GM12878 (cell line): Measurements from ENCODE around the gene LUZP2. TPM values are rescaled to one million over a fixed set of nuclear protein-coding genes. Genes with fewer than 3 reads are reported as not detected.

Experiments used
- ATAC-seq: fragments of 200-7000 bp; cut with Tn5 transposase; 3 replicates; pipeline ENCODE4 v1.9.1; 2020; ENCODE audit warnings: mild to moderate bottlenecking, moderate library complexity
- BruUV-seq: library from RNA; stranded (reverse); fragments of 400-500 nt; replicated peaks from 2 replicates; lab custom pipeline; 2021; lab: Mats Ljungman, UMichigan
- CTCF ChIA-PET: fragments of 300-600 bp; sonication (Branson Sonifier 250); formaldehyde crosslinking; extraction: SDS; loops from one replicate; lab custom pipeline; 2021; ENCODE audit warnings: inconsistent platforms; lab: Yijun Ruan, JAX
- POLR2A ChIA-PET: fragments of 350-600 bp; formaldehyde crosslinking; extraction: SDS; loops from one replicate; lab custom pipeline; 2021; ENCODE audit warnings: inconsistent platforms; lab: Charles Lee
- RAD21 ChIA-PET: fragments of 300-600 bp; sonication (Branson Sonifier 250); formaldehyde crosslinking; loops from one replicate; lab custom pipeline; 2023; ENCODE audit warnings: antibody characterized with exemption; ENCODE audit not compliant: unreplicated experiment; lab: Charles Lee
- SMC1A ChIA-PET: fragments of 300-600 bp; sonication (Branson Sonifier 250); formaldehyde crosslinking; loops from one replicate; lab custom pipeline; 2023; ENCODE audit not compliant: unreplicated experiment, uncharacterized antibody; lab: Charles Lee
- DNase-seq: peaks from one replicate; pipeline ENCODE4 v3.0.0-alpha.2; 2011; ENCODE audit warnings: low read depth, low spot score
- FAIRE-seq: peaks from 3 replicates; lab custom pipeline; 2011; peaks lifted over from hg19 to GRCh38; lab: Jason Lieb, UNC
- H2AFZ ChIP-seq: 2 replicates; pipeline ENCODE4 v1.6.0; 2011; ENCODE audit warnings: low read depth, low read length, control low read depth; ENCODE audit not compliant: control insufficient read depth
- H3K27ac ChIP-seq: 2 replicates; pipeline ENCODE4 v1.5.1; 2011; ENCODE audit warnings: control low read depth; ENCODE audit not compliant: control insufficient read depth, insufficient read depth
- H3K27me3 ChIP-seq, 2 experiments: replicated peaks in 1 of 2; 2 replicates each; pipeline versions ENCODE4 v1.6.0 to v1.6.1; 2011; ENCODE audit warnings: low read length in 1 of 2; ENCODE audit not compliant: control insufficient read depth in 2 of 2, insufficient read depth in 2 of 2
- H3K36me3 ChIP-seq, 2 experiments: 2 replicates each; pipeline ENCODE4 v1.5.1; 2011; ENCODE audit warnings: low read length in 1 of 2; ENCODE audit not compliant: control insufficient read depth in 2 of 2, insufficient read depth in 2 of 2
- H3K4me1 ChIP-seq: 2 replicates; pipeline ENCODE4 v1.6.1; 2011; ENCODE audit warnings: mild to moderate bottlenecking, low read length, moderate library complexity, mixed read lengths; ENCODE audit not compliant: control insufficient read depth, insufficient read depth
- H3K4me2 ChIP-seq: 2 replicates; pipeline ENCODE4 v1.6.0; 2011; ENCODE audit warnings: control low read depth; ENCODE audit not compliant: control insufficient read depth, insufficient read depth
- H3K4me3 ChIP-seq: fragments of 200-600 bp; sonication (generic); 2 replicates; pipeline ENCODE4 v1.5.1; 2016
- H3K79me2 ChIP-seq: 2 replicates; pipeline ENCODE4 v1.6.0; 2011; ENCODE audit warnings: low read length; ENCODE audit not compliant: control insufficient read depth, insufficient read depth
- H3K9ac ChIP-seq: 2 replicates; pipeline ENCODE4 v1.8.0; 2011; ENCODE audit warnings: low read length, control low read depth, mixed read lengths; ENCODE audit not compliant: control insufficient read depth, insufficient read depth
- H3K9me3 ChIP-seq: replicated peaks from 3 replicates; pipeline ENCODE4 v1.5.1; 2011; ENCODE audit warnings: mild to moderate bottlenecking, low read length; ENCODE audit not compliant: control insufficient read depth, insufficient read depth
- H4K20me1 ChIP-seq: 2 replicates; pipeline ENCODE4 v1.6.0; 2011; ENCODE audit not compliant: control insufficient read depth, insufficient read depth
- CBX3 ChIP-seq: fragments of 200-600 bp; sonication (generic); IDR thresholded peaks from 2 replicates; pipeline ENCODE4 v1.6.1; 2016; ENCODE audit warnings: low read depth, borderline replicate concordance
- CHD4 ChIP-seq: fragments of 200-600 bp; sonication (generic); IDR thresholded peaks from 2 replicates; pipeline ENCODE4 v1.6.1; 2016; ENCODE audit warnings: mild to moderate bottlenecking
- EP300 ChIP-seq, 2 experiments: fragments of 150-350 bp in 1 of 2; IDR thresholded peaks; 2 replicates each; pipeline ENCODE4 v1.6.1; 2011 to 2012; ENCODE audit warnings: low read depth in 2 of 2, low read length in 2 of 2, borderline replicate concordance in 1 of 2, improper control_type of control experiment in 1 of 2, inconsistent platforms in 1 of 2; ENCODE audit not compliant: control insufficient read depth in 1 of 2
- ESRRA ChIP-seq: IDR thresholded peaks from 2 replicates; pipeline ENCODE4 v1.6.1; 2012; ENCODE audit warnings: mild to moderate bottlenecking, low read length, improper control_type of control experiment
- EZH2 ChIP-seq: IDR thresholded peaks from 2 replicates; pipeline ENCODE4 v1.6.1; 2012; ENCODE audit warnings: low read depth, mild to moderate bottlenecking, control low read depth, inconsistent platforms, low read length, borderline replicate concordance; ENCODE audit not compliant: control insufficient read depth
- GATAD2B ChIP-seq: fragments of 450-650 bp; conservative IDR thresholded peaks from 2 replicates; pipeline ENCODE4 v1.6.1; 2017; ENCODE audit warnings: low read depth, mild to moderate bottlenecking, moderate library complexity
- IRF4 ChIP-seq: IDR thresholded peaks from 2 replicates; pipeline ENCODE4 v1.6.1; 2011; ENCODE audit warnings: low read depth, low read length
- LARP7 ChIP-seq: fragments of 450-650 bp; IDR thresholded peaks from 2 replicates; pipeline ENCODE4 v1.6.1; 2017; ENCODE audit warnings: mild to moderate bottlenecking
- MYB ChIP-seq: fragments of 150-350 bp; IDR thresholded peaks from 2 replicates; pipeline ENCODE4 v1.6.1; 2014; ENCODE audit warnings: mild to moderate bottlenecking, low read depth, low read length, borderline replicate concordance
- PAX5 ChIP-seq: IDR thresholded peaks from 2 replicates; pipeline ENCODE4 v1.6.1; 2011; ENCODE audit warnings: low read depth, low read length, borderline replicate concordance
- PML ChIP-seq: IDR thresholded peaks from 2 replicates; pipeline ENCODE4 v1.6.1; 2012; ENCODE audit warnings: low read length, inconsistent platforms
- RAD21 ChIP-seq: IDR thresholded peaks from 2 replicates; pipeline ENCODE4 v1.6.1; 2011; ENCODE audit warnings: mild to moderate bottlenecking, low read depth, low read length, moderate library complexity; ENCODE audit not compliant: insufficient read depth
- SMAD1 ChIP-seq: fragments of 450-650 bp; IDR thresholded peaks from 2 replicates; pipeline ENCODE4 v1.6.1; 2018; ENCODE audit warnings: mild to moderate bottlenecking, low read depth; ENCODE audit not compliant: partially characterized antibody
- USF2 ChIP-seq: IDR thresholded peaks from 2 replicates; pipeline ENCODE4 v1.6.1; 2011; ENCODE audit warnings: low read depth, low read length, improper control_type of control experiment, borderline replicate concordance
- ZNF687 ChIP-seq: fragments of 450-650 bp; IDR thresholded peaks from 2 replicates; pipeline ENCODE4 v1.6.1; 2017; ENCODE audit warnings: mild to moderate bottlenecking, moderate library complexity
- WGBS: methylation state at CpG from one replicate; pipeline ENCODE4 v1.1.6; 2016; ENCODE audit warnings: low lambda C conversion rate; ENCODE audit not compliant: insufficient replicate concordance, insufficient coverage; ENCODE audit errors: missing lambda C conversion rate; 5-methylcytosine and 5-hydroxymethylcytosine counted together
- in situ Hi-C: fragments of 300-500 bp; cut with MboI; formaldehyde crosslinking; loops from 9 replicates; pipeline ENCODE4 v1.14.3; 2018; ENCODE audit warnings: mixed read lengths
- intact Hi-C: fragments of 100-400 bp; cut with micrococcal nuclease; formaldehyde crosslinking; loops from one replicate; pipeline ENCODE4 v1.14.2; 2022; ENCODE audit not compliant: unreplicated experiment
- polyA plus RNA-seq, 11 experiments: library from polyadenylated mRNA; depleted of rRNA in 4 of 11; unstranded in 6 of 11; stranded (reverse) in 5 of 11; fragments of >200 nt; fragmentation: Nextera tagmentation in 4 of 11; fragmentation: Illumina TruSeq in 1 of 11; extraction: Ambion mirVana in 4 of 11; extraction: Trizol in 1 of 11; gene quantifications; 1 replicate in 1 of 11; 2 replicates in 10 of 11; pipeline versions ENCODE4 v1.2.1 to v1.2.3, GENCODE V29; 2011 to 2016; ENCODE audit warnings: inconsistent platforms in 2 of 11, missing spikeins in 2 of 11, low read depth in 1 of 11
- total RNA-seq, 4 experiments: library from RNA; depleted of rRNA in 3 of 4; stranded (reverse); fragments of >200 nt in 3 of 4; fragmentation: Illumina TruSeq in 1 of 4; extraction: Trizol in 1 of 4; gene quantifications; 2 replicates each; pipeline versions ENCODE4 v1.2.1 to v1.2.3, GENCODE V29; 2013 to 2021

LUZP2 gene
- total and polyA plus RNA-seq, 10 of the 15 experiments (the other 5 are each of a cell fraction or from before 2014, with no cell fraction given) = not detected

DNA sequence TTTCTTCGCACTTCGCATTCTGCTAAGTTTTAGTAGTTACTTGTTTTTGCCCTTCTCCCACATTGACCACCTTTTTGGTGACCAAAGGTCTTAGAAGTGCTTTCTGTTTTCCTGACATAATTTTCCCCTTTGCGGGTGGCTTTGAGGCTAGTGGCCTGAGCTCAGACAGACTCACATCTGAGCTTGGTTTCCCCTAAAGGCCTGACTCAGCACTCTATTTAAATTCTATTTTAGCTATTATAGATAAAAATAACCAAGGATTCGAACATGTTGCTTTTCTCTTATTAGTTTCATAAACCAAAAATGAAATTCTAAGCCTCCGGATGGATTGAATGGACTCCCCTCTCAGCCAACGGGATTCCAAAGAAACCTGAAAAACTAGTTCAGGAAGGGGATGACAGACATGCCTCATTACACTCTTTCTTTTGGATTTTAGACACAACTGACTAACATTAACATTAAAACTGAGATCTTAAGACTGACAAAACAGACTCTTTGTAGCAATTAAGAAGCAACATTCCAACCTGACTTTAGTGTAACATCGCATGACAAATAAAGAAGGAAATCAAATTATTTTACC lies 258.5 kb downstream of the LUZP2 start:
- DNase-seq = no peak
- Histone ChIP-seq H2AFZ (no peak overlapping the region), H3K36me3 (no peaks in the 10 kb centered on the region), H3K4me1 (no peaks in the 10 kb centered on the region), H3K9me3 (no peaks in the 10 kb centered on the region), H3K79me2 (no peaks in the 10 kb centered on the region), H3K4me3 (no peak overlapping the region), H3K9ac (no peak overlapping the region), H3K27ac (no peak overlapping the region), H3K4me2 (no peak overlapping the region), H4K20me1 (no peaks in the 10 kb centered on the region), H3K27me3 (no peaks in the 10 kb centered on the region)
- intact Hi-C loops = no loop called here
- RAD21 ChIA-PET = no interaction called here
- SMC1A ChIA-PET = no interaction called here
- no peak for ATAC-seq
- no TSS peak for BruUV-seq
- POLR2A ChIA-PET = no interaction called here
- CTCF ChIA-PET = no interaction called here
- no peak for FAIRE-seq
- 60% methylated on average over 7 of the region's 7 CpGs for WGBS
- in situ Hi-C loops = no loop called here
- TF ChIP-seq ESRRA (no peak), PML (no peak), GATAD2B (no peak), ZNF687 (no peak), PAX5 (no peak), CHD4 (no peak), EZH2 (no peak), MYB (no peak), EP300 (IDR thresholded peaks at IDR 0.05; ENCODE audit: borderline replicate concordance in 1 of 2, control insufficient read depth in 1 of 2, low read depth in 2 of 2, low read length in 2 of 2) (no peak), IRF4 (no peak), RAD21 (no peak), USF2 (no peak), SMAD1 (no peak), CBX3 (no peak), LARP7 (no peak)
